Neutrophil (primary cell): Measurements from ENCODE around the gene MACF1.
A peak's percentile ranks its signal among the peaks of the same experiment; 100 is the strongest.
"Not testable (repeated sequence)": the region's sequence is repeated elsewhere in the genome, so short reads cannot be mapped to it uniquely, and the experiment has no call there.

Experiments used
- H3K27ac ChIP-seq: fragments of 200-600 bp; sonication (generic); 2 replicates; pipeline ENCODE4 v1.5.1; 2016; ENCODE audit warnings: mild to moderate bottlenecking, moderate library complexity
- H3K27me3 ChIP-seq: fragments of 200-600 bp; sonication (generic); 2 replicates; pipeline ENCODE4 v1.6.0; 2016; ENCODE audit warnings: mild to moderate bottlenecking
- H3K36me3 ChIP-seq: fragments of 200-600 bp; sonication (generic); 2 replicates; pipeline ENCODE4 v1.5.1; 2017
- H3K4me1 ChIP-seq, 2 experiments: fragments of 200-600 bp in 1 of 2; sonication (generic) in 1 of 2; 1 replicate in 1 of 2; 2 replicates in 1 of 2; pipeline versions ENCODE4 v1.5.1 to v1.6.1; 2013 to 2016; ENCODE audit warnings: low read depth in 1 of 2, low read length in 1 of 2, mild to moderate bottlenecking in 1 of 2, moderate library complexity in 1 of 2; ENCODE audit not compliant: control insufficient read depth in 1 of 2, insufficient read depth in 1 of 2
- H3K4me3 ChIP-seq, 2 experiments: fragments of 200-600 bp in 1 of 2; sonication (generic) in 1 of 2; 1 replicate in 1 of 2; 2 replicates in 1 of 2; pipeline ENCODE4 v1.5.1; 2013 to 2016; ENCODE audit warnings: low read depth in 1 of 2, low read length in 1 of 2, mild to moderate bottlenecking in 1 of 2, moderate library complexity in 1 of 2
- H3K9me3 ChIP-seq: fragments of 200-600 bp; sonication (generic); 2 replicates; pipeline ENCODE4 v1.5.1; 2016
- CTCF ChIP-seq: fragments of 200-600 bp; sonication (generic); IDR thresholded peaks from 2 replicates; pipeline ENCODE4 v1.5.1; 2016; ENCODE audit warnings: antibody characterized with exemption

The MACF1 gene

GRCh38 chr1:39489567-39490239, 285.2 kb downstream of the MACF1 start:
- Histone ChIP-seq H3K4me3 (no peak overlapping the region), H3K27me3 (peaks cover 58% of the 10 kb centered on the region), H3K36me3 (peaks cover 33% of the 10 kb centered on the region), H3K4me1 (peaks cover 8 to 18% of the 10 kb centered on the region in 2 experiments), H3K27ac (no peak overlapping the region), H3K9me3 (no peaks in the 10 kb centered on the region)
- no peak for TF ChIP-seq CTCF

DNA sequence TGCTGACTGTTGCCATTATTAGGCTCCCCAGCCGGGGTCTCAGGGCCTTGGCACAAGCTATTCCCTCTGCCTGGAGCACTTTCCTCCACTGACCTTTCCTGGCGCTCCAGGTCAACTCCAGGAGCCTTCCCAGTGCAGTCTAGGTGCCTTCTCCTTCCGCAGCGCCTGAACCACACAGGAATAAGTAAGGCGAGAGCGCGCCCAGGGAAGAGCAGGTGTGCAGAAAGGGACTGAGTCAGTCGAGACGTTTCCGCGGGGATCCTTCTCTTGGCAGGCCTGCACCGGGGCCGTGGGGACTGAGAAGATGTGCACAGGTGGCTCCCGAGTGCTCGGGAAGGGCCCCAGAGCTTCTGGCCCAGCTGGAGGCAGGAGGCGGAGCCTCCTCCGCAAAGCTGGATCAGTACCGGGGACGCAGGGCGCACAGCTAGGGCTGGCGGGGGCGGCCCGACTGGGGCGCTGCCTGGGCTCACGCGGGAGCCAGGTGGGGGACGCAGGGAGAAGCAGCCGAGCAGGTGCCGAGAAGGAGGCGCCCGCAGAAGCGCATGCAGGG, 286.2 kb downstream of the MACF1 start:
- Histone ChIP-seq H3K4me1 (peaks cover 8 to 18% of the 10 kb centered on the region in 2 experiments), H3K4me3 (peak overlapping the region; percentile 54 to 62), H3K36me3 (peaks cover 23% of the 10 kb centered on the region), H3K27ac (no peak overlapping the region), H3K9me3 (no peaks in the 10 kb centered on the region), H3K27me3 (peaks cover 62% of the 10 kb centered on the region)
- TF ChIP-seq CTCF = no peak

GRCh38 chr1:39491146-39491921, 286.8 kb downstream of the MACF1 start, which contains the start of gene BMP8A:
Gene BMP8A (plus strand): TSS chr1:39491636. CDS start chr1:39491992, 356 bp downstream.
- TF ChIP-seq CTCF = no peak
- Histone ChIP-seq H3K9me3 (no peaks in the 10 kb centered on the region), H3K4me1 (peaks cover 8 to 18% of the 10 kb centered on the region in 2 experiments), H3K36me3 (peaks cover 16% of the 10 kb centered on the region), H3K27me3 (peaks cover 62% of the 10 kb centered on the region), H3K27ac (no peak within 1 kb of the TSS), H3K4me3 (peak within 1 kb of the TSS; percentile 54 to 62)

GRCh38 chr1:39492118-39493042, 287.9 kb downstream of the MACF1 start:
- H3K4me1 ChIP-seq = peaks cover 8 to 18% of the 10 kb centered on the region in 2 experiments
- H3K36me3 ChIP-seq, H3K27ac ChIP-seq, H3K4me3 ChIP-seq, H3K9me3 ChIP-seq: not testable (repeated sequence)
- H3K27me3 ChIP-seq = peaks cover 67% of the 10 kb centered on the region

- H3K36me3 ChIP-seq, H3K27ac ChIP-seq, H3K9me3 ChIP-seq, H3K4me3 ChIP-seq: not testable (repeated sequence)
- Histone ChIP-seq H3K4me1 (peaks cover 8 to 18% of the 10 kb centered on the region in 2 experiments), H3K27me3 (peaks cover 67% of the 10 kb centered on the region)
These were observed 288.7 kb downstream of the MACF1 start for GRCh38 chr1:39493043-39493810.
